ENCODE measurements around the gene CCNK. TPM values are rescaled to one million over a fixed set of nuclear protein-coding genes. Genes with fewer than 3 reads are reported as not detected.

The CCNK gene
- total and polyA plus RNA-seq, 10 of the 15 experiments (the other 5 are each of a cell fraction or from before 2014, with no cell fraction given) = 10.8 to 88.0 (median 22.5) TPM

DNA sequence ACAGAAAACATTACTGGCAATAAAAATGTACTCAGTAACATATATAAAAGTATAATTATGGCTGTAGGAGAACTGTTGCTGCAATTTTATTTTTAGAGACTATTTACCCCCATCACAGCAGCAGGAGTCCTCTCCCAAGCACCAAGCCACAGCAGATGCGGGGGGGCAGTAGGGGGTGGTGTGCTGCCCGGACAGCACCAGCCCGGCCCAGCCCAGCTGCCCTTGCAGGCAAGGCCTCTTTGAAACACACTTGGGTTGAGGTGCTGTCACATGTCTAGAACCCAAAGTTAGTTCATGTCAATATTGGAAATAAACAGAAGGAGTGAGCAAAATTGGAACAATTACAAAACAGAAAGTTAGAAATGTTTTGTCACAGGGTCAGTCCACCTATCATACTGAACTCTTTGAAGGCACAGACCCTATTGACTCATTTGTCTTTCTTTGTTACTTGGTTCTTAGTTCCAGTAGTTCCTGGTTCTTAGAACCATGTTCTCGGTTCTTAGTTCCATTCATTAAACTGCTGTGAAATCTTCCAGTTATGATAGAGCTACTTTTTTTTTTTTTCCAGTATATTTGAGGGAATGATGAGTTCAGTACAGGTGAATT is 22.7 kb downstream of the CCNK start:
- Histone ChIP-seq H3K36me3 (ENCODE audit: control insufficient read depth in 2 of 2, insufficient read depth in 2 of 2, low read length in 1 of 2) (peaks cover 30 to 76% of the 10 kb centered on the region in 2 experiments), H3K4me1 (ENCODE audit: control insufficient read depth, insufficient read depth, low read length) (no peaks in the 10 kb centered on the region), H3K4me3 (no peak overlapping the region), H3K9me3 (replicated peaks; ENCODE audit: control insufficient read depth, insufficient read depth, low read length) (no peaks in the 10 kb centered on the region), H3K79me2 (ENCODE audit: control insufficient read depth, insufficient read depth, low read length) (no peaks in the 10 kb centered on the region), H3K27ac (ENCODE audit: control insufficient read depth, insufficient read depth) (no peak overlapping the region), H3K27me3 (replicated peaks in 1 of 2; ENCODE audit: control insufficient read depth in 2 of 2, insufficient read depth in 2 of 2, low read length in 1 of 2) (no peaks in the 10 kb centered on the region), H4K20me1 (ENCODE audit: control insufficient read depth, insufficient read depth) (no peaks in the 10 kb centered on the region), H3K4me2 (ENCODE audit: control insufficient read depth, insufficient read depth) (no peak overlapping the region), H3K9ac (ENCODE audit: control insufficient read depth, insufficient read depth, low read length) (no peak overlapping the region), H2AFZ (ENCODE audit: control insufficient read depth, low read depth, low read length) (no peak overlapping the region)
- in situ Hi-C loops (cut with MboI) (no loop called here), intact Hi-C loops (cut with micrococcal nuclease; ENCODE audit: unreplicated experiment) (no loop called here)
- POLR2A ChIA-PET = interaction anchor here (0.6 kb wide), 1 partner anchor 18 kb away, joined by 3 read pairs; no protein-coding TSS in a partner anchor
- no TSS peak for BruUV-seq (replicated peaks)
- 97% methylated on average over 4 of the region's 4 CpGs for WGBS (ENCODE audit: insufficient coverage, insufficient replicate concordance, low lambda C conversion rate, missing lambda C conversion rate)
- CTCF ChIA-PET = interaction anchor here (0.6 kb wide), 2 partner anchors 318 to 395 kb away, joined by 3 to 5 read pairs; no protein-coding TSS in a partner anchor
- ATAC-seq (no peak), DNase-seq (ENCODE audit: low read depth, low spot score) (no peak), FAIRE-seq (no peak)
- SMC1A ChIA-PET (ENCODE audit: uncharacterized antibody, unreplicated experiment) = no interaction called here
- TF ChIP-seq CBX5 (IDR thresholded peaks at IDR 0.05; ENCODE audit: low read depth) (no peak), ZNF622 (IDR thresholded peaks at IDR 0.05) (no peak), RB1 (IDR thresholded peaks at IDR 0.05; ENCODE audit: borderline replicate concordance) (no peak), ESRRA (IDR thresholded peaks at IDR 0.05; ENCODE audit: low read length) (no peak), NRF1 (conservative IDR thresholded peaks at IDR 0.05; ENCODE audit: low read depth, low read length) (no peak)
- TF ChIP-seq, protein P1, sequence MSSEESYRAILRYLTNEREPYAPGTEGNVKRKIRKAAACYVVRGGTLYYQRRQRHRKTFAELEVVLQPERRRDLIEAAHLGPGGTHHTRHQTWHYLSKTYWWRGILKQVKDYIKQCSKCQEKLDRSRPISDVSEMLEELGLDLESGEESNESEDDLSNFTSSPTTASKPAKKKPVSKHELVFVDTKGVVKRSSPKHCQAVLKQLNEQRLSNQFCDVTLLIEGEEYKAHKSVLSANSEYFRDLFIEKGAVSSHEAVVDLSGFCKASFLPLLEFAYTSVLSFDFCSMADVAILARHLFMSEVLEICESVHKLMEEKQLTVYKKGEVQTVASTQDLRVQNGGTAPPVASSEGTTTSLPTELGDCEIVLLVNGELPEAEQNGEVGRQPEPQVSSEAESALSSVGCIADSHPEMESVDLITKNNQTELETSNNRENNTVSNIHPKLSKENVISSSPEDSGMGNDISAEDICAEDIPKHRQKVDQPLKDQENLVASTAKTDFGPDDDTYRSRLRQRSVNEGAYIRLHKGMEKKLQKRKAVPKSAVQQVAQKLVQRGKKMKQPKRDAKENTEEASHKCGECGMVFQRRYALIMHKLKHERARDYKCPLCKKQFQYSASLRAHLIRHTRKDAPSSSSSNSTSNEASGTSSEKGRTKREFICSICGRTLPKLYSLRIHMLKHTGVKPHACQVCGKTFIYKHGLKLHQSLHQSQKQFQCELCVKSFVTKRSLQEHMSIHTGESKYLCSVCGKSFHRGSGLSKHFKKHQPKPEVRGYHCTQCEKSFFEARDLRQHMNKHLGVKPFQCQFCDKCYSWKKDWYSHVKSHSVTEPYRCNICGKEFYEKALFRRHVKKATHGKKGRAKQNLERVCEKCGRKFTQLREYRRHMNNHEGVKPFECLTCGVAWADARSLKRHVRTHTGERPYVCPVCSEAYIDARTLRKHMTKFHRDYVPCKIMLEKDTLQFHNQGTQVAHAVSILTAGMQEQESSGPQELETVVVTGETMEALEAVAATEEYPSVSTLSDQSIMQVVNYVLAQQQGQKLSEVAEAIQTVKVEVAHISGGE (CRISPR knock-in tag; IDR thresholded peaks at IDR 0.05) = no peak
- TF ChIP-seq, protein P2, sequence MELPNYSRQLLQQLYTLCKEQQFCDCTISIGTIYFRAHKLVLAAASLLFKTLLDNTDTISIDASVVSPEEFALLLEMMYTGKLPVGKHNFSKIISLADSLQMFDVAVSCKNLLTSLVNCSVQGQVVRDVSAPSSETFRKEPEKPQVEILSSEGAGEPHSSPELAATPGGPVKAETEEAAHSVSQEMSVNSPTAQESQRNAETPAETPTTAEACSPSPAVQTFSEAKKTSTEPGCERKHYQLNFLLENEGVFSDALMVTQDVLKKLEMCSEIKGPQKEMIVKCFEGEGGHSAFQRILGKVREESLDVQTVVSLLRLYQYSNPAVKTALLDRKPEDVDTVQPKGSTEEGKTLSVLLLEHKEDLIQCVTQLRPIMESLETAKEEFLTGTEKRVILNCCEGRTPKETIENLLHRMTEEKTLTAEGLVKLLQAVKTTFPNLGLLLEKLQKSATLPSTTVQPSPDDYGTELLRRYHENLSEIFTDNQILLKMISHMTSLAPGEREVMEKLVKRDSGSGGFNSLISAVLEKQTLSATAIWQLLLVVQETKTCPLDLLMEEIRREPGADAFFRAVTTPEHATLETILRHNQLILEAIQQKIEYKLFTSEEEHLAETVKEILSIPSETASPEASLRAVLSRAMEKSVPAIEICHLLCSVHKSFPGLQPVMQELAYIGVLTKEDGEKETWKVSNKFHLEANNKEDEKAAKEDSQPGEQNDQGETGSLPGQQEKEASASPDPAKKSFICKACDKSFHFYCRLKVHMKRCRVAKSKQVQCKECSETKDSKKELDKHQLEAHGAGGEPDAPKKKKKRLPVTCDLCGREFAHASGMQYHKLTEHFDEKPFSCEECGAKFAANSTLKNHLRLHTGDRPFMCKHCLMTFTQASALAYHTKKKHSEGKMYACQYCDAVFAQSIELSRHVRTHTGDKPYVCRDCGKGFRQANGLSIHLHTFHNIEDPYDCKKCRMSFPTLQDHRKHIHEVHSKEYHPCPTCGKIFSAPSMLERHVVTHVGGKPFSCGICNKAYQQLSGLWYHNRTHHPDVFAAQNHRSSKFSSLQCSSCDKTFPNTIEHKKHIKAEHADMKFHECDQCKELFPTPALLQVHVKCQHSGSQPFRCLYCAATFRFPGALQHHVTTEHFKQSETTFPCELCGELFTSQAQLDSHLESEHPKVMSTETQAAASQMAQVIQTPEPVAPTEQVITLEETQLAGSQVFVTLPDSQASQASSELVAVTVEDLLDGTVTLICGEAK (IDR thresholded peaks at IDR 0.05; ENCODE audit: borderline replicate concordance) = no peak
- TF ChIP-seq, protein P3, sequence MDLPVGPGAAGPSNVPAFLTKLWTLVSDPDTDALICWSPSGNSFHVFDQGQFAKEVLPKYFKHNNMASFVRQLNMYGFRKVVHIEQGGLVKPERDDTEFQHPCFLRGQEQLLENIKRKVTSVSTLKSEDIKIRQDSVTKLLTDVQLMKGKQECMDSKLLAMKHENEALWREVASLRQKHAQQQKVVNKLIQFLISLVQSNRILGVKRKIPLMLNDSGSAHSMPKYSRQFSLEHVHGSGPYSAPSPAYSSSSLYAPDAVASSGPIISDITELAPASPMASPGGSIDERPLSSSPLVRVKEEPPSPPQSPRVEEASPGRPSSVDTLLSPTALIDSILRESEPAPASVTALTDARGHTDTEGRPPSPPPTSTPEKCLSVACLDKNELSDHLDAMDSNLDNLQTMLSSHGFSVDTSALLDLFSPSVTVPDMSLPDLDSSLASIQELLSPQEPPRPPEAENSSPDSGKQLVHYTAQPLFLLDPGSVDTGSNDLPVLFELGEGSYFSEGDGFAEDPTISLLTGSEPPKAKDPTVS (IDR thresholded peaks at IDR 0.05; ENCODE audit: low read depth, low read length) = no peak
- RAD21 ChIA-PET (ENCODE audit: unreplicated experiment) = interaction anchor here (0.7 kb wide), 1 partner anchor 124 kb away, joined by 3 read pairs; no protein-coding TSS in a partner anchor

Measured in GM12878 (cell line).